ENCODE measurements around the gene YJU2. TPM values are rescaled to one million over a fixed set of nuclear protein-coding genes. Genes with fewer than 3 reads are reported as not detected.
A peak's percentile ranks its signal among the peaks of the same experiment; 100 is the strongest.

The YJU2 gene
- total and polyA plus RNA-seq, 2 of the 13 experiments (the other 11 are each of a cell fraction or from before 2014, with no cell fraction given) = 9.3 to 17.9 TPM

GRCh38 chr19:4234142-4234861 lies 12.6 kb upstream of the YJU2 start (continued):
- TF ChIP-seq ZSCAN21 (CRISPR knock-in tag; IDR thresholded peaks at IDR 0.05; ENCODE audit: borderline replicate concordance) (0 out of 2 replicates have a peak, but pooled peaks have one; percentile 22), LCORL (IDR thresholded peaks at IDR 0.05) (no peak), LCORL (CRISPR knock-in tag; IDR thresholded peaks at IDR 0.05) (peak; percentile 74), FOXO1 (CRISPR knock-in tag; IDR thresholded peaks at IDR 0.05) (peak; percentile 66; the same call in 1 of the 2 replicates), NR2F2 (IDR thresholded peaks at IDR 0.05; ENCODE audit: borderline replicate concordance, low read depth) (no peak), NCOA2 (CRISPR knock-in tag; IDR thresholded peaks at IDR 0.05) (peak; percentile 64; the same call in 1 of the 2 replicates), FOXC1 (CRISPR knock-in tag; IDR thresholded peaks at IDR 0.05; ENCODE audit: borderline replicate concordance) (peak; percentile 32; the same call in 1 of the 2 replicates)

GRCh38 chr19:4234862-4235201 lies 12.0 kb upstream of the YJU2 start:
- Histone ChIP-seq H3K27me3 (ENCODE audit: control insufficient read depth in 1 of 2, insufficient read depth in 2 of 2, low read length in 2 of 2) (no peaks in the 10 kb centered on the region; a peak in 1 of 5 replicates), H3K9me3 (ENCODE audit: low read length) (no peaks in the 10 kb centered on the region), H3K4me2 (ENCODE audit: low read depth, low read length) (peak overlapping the region; percentile 88), H3K9ac (ENCODE audit: insufficient read depth, low read depth, low read length) (peak overlapping the region; percentile 69; the same call in 1 of the 2 replicates), H4K20me1 (ENCODE audit: insufficient read depth, low read length) (no peaks in the 10 kb centered on the region), H3K4me3 (replicated peaks in 1 of 3; ENCODE audit: insufficient read depth in 1 of 3, low read depth in 2 of 3, low read length in 3 of 3) (peak overlapping the region; percentile 44 to 65 (median 47); a peak in 5 of 6 replicates), H3K79me2 (ENCODE audit: insufficient read depth, low read length) (no peaks in the 10 kb centered on the region), H2AFZ (ENCODE audit: low read length) (no peak overlapping the region), H3K4me1 (ENCODE audit: insufficient read depth, low read length) (peaks cover 32% of the 10 kb centered on the region), H3K27ac (ENCODE audit: extremely low read length, insufficient read depth, low read length) (peak overlapping the region; percentile 64), H3K36me3 (replicated peaks in 1 of 2; ENCODE audit: control insufficient read depth in 1 of 2, insufficient read depth in 2 of 2, low read length in 2 of 2) (no peaks in the 10 kb centered on the region)
- in situ Hi-C loops (cut with HindIII; ENCODE audit: extremely low pct_ligation_motif_present, low pct_unique_long_range_greater_than_20kb) (no loop called here), intact Hi-C loops (cut with micrococcal nuclease; ENCODE audit: unreplicated experiment) (no loop called here)
- 9% methylated on average over 13 of the region's 13 CpGs for WGBS (ENCODE audit: low lambda C conversion rate)
- BruUV-seq (replicated peaks) = no TSS peak
- no peak for ATAC-seq
- no peak for DNase-seq (ENCODE audit: low spot score)
- POLR2A ChIA-PET = interaction anchor here (1.3 to 2.0 kb wide), 2 partner anchors 8 to 12 kb away, joined by 3 to 14 read pairs; partner anchors contain the start of gene YJU2
- no peak for FAIRE-seq
- CTCF ChIA-PET (ENCODE audit: low intra/inter-chr PET ratio, low total read pairs) = no interaction called here
- TF ChIP-seq NBN (conservative IDR thresholded peaks at IDR 0.05) (no peak), ZNF317 (CRISPR knock-in tag; IDR thresholded peaks at IDR 0.05) (no peak), HOXA7 (CRISPR knock-in tag; IDR thresholded peaks at IDR 0.05) (no peak), ZNF343 (CRISPR knock-in tag; IDR thresholded peaks at IDR 0.05) (no peak), SOX5 (CRISPR knock-in tag; IDR thresholded peaks at IDR 0.05; ENCODE audit: borderline replicate concordance) (no peak), ZNF12 (CRISPR knock-in tag; IDR thresholded peaks at IDR 0.05) (peak; percentile 82), YEATS4 (CRISPR knock-in tag; IDR thresholded peaks at IDR 0.05; ENCODE audit: borderline replicate concordance) (peak; percentile 12; the same call in 1 of the 2 replicates), ZNF660 (CRISPR knock-in tag; IDR thresholded peaks at IDR 0.05; ENCODE audit: borderline replicate concordance, low read depth) (no peak), SP2 (CRISPR knock-in tag; IDR thresholded peaks at IDR 0.05) (no peak), KAT2B (IDR thresholded peaks at IDR 0.05; ENCODE audit: borderline replicate concordance, low read depth, low read length) (no peak), ISX (CRISPR knock-in tag; conservative IDR thresholded peaks at IDR 0.05) (no peak), ZBTB38 (CRISPR knock-in tag; IDR thresholded peaks at IDR 0.05) (no peak), ZNF687 (CRISPR knock-in tag; IDR thresholded peaks at IDR 0.05) (peak; percentile 10; the same call in 1 of the 2 replicates)
- TF ChIP-seq, protein P1, sequence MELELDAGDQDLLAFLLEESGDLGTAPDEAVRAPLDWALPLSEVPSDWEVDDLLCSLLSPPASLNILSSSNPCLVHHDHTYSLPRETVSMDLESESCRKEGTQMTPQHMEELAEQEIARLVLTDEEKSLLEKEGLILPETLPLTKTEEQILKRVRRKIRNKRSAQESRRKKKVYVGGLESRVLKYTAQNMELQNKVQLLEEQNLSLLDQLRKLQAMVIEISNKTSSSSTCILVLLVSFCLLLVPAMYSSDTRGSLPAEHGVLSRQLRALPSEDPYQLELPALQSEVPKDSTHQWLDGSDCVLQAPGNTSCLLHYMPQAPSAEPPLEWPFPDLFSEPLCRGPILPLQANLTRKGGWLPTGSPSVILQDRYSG (CRISPR knock-in tag; IDR thresholded peaks at IDR 0.05) = no peak
